GM12865 (cell line): ENCODE data around the gene SH2D5.
"Not testable (repeated sequence)": the region's sequence is repeated elsewhere in the genome, so short reads cannot be mapped to it uniquely, and the experiment has no call there.

ENCODE experiments used
- DNase-seq: peaks from one replicate; pipeline ENCODE4 v3.0.0; 2010; ENCODE audit warnings: low read depth
- H3K4me3 ChIP-seq: 2 replicates; pipeline ENCODE4 v1.5.1; 2011; ENCODE audit warnings: mild to moderate bottlenecking, low read depth, low read length, control low read depth
- TF ChIP-seq, protein P1 (sequence below): IDR thresholded peaks from 2 replicates; pipeline ENCODE4 v1.5.1; 2011; ENCODE audit warnings: low read length, control low read depth, low read depth, inconsistent platforms; ENCODE audit not compliant: insufficient read depth; ENCODE audit errors: missing control alignments

Gene SH2D5

DNA sequence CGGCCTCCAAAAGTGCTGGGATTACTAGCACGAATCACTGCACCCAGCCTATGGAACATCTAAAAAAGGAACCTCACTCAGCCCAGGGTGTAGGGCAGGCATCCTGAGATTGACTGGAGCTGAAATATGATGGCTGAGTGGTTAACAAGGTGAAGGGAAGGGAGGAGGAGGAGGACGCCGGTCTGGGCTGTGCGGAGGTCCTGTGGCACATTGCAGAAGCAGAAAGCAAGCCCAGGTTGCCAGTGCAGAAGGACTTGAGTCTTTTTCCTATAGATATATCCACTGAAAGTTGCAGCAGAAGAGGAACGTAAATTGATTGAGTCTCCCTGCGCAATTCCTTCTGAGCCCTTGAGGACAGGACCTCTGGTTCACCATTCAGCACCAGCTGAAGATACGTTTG lies 13.2 kb downstream of the SH2D5 start:
- DNase-seq: no peak
- H3K4me3 ChIP-seq: no peak overlapping the region
- TF ChIP-seq, protein P1, sequence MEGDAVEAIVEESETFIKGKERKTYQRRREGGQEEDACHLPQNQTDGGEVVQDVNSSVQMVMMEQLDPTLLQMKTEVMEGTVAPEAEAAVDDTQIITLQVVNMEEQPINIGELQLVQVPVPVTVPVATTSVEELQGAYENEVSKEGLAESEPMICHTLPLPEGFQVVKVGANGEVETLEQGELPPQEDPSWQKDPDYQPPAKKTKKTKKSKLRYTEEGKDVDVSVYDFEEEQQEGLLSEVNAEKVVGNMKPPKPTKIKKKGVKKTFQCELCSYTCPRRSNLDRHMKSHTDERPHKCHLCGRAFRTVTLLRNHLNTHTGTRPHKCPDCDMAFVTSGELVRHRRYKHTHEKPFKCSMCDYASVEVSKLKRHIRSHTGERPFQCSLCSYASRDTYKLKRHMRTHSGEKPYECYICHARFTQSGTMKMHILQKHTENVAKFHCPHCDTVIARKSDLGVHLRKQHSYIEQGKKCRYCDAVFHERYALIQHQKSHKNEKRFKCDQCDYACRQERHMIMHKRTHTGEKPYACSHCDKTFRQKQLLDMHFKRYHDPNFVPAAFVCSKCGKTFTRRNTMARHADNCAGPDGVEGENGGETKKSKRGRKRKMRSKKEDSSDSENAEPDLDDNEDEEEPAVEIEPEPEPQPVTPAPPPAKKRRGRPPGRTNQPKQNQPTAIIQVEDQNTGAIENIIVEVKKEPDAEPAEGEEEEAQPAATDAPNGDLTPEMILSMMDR: no peak

DNA sequence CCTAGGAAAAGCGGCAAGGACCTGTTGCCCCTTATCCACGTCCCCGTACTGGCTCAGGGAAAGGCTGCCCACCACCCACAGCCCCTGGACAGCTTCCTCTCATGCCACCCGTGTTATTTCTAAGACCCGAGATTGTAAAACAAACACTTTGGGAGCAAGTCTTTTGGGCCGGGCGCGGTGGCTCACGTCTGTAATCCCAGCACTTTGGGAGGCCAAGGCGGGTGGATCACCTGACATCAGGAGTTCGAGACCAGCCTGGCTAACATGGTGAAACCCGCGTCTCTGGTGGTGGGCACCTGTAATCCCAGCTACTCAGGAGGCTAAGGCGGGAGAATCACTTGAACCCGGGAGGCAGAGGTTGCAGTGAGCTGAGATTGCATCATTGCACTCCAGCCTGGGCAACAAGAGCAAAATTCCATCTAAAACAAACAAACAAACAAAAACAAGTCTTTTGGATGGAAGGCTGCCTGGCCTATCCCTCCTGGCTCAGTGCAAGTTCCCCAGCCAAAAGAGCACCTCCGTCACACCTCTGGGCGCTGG lies 14.1 kb downstream of the SH2D5 start:
- DNase-seq, H3K4me3 ChIP-seq: not testable (repeated sequence)

DNA sequence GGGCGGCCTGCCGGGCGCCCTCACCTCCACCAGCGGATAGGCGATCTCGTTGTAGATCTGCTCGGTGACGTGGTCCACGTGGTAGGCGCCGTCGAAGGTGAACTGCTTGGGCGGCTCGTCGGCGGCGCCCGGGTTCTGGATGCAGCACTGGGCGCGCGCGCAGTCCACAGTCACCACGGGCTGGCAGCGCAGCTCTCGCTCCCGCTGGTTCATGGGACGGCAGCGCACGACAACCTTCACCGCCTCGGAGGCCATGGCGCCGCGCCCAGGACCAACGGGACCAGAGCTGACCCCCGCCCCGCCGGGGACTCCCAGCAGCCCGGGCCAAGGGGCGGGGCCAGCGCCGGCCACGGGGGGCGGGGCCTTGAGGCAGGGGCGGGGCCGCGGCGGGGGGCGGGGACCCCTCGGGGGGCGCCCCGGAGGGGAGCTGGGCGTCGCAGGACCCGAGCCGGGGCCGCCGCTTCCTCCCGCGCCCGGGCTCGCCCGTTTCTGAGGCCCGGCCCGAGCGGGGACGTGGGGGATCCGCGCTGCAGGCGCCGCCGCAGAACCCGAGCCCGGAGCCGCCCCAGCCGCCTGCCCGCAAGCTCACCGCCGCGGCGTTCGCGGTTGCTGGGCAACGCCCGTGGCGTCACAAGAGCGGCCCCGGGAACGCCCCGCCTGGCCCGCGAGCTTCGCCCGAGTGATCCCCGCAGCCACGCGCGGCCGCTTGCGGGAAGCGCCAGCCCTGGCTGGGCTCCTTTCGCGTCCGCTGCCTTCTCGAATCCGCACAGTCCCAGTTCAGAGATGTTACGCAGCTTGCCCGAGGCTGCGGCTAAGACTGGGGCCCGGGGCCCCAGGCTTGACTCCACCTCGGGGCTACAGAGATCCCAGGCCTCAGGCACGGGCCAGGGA lies 14.8 kb downstream of the SH2D5 start, which contains the start of gene KIF17:
TSS of gene KIF17 (minus strand) at position 556 of the 891 bp plus-strand sequence. CDS start at position 255, 301 bp downstream.
- peak; percentile 65 for DNase-seq
- TF ChIP-seq, protein P1: no peak
- H3K4me3 ChIP-seq: no peak within 1 kb of the TSS; the same call in 1 of the 2 replicates

DNA sequence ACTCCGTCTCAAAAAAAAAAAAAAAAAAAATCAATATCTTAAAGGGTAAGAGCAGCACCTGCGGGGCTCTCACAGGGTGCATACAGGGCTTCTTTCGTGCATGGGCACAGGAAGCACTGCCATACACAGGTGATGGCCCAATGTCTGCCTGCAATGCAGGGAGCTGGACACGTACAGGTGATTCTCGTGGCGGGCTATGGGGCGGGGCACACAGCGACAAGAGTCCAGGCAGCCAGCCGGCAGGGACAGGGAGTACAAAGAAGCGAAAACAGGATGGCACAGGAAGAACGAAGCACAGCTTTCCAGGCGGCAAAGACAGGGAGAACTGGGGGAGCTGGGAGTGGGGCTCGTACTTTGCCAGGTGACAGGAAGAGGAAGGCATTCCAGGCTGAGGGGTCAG lies 16.3 kb downstream of the SH2D5 start:
- no peak overlapping the region for H3K4me3 ChIP-seq
- TF ChIP-seq, protein P1: no peak
- no peak for DNase-seq

DNA sequence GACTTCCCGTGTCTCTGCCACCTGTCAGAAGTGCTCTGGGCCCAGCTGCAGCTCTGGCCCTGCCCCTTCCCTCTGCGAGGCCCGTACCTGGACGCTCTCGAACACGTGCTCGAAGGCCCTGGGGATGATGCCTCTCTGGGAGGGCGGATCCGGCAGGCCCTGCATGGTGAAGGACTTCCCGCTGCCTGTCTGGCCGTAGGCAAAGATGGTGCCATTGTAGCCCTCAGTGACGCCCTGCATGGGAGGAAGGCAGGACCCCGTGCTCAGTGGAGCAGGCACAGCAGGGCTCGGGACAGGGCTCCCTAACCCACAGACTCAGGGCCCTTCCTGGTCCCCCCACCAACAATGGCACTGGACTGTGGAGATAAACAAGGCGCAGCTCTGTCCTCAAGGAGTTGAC lies 17.1 kb downstream of the SH2D5 start:
- H3K4me3 ChIP-seq: no peak overlapping the region
- no peak for DNase-seq
- TF ChIP-seq, protein P1: no peak

DNA sequence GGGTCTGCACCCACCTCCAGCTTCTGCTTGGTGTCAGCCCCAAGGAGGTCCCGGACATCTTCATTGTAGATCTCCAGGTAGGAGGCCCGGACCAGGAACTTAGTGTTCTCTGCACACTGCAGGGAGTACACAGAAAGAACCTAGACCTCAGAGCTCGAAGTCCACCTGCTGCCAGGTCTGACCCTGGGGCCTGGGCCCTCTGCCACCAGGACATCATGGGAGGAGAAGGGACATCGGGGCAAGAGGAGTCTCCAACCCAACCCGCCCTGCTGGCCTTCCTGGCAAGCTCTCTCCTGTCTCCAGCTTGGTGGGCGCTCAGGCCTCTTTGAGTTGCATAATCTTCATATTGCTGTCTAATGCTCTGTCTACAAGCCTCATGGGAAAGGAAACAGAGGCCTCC lies 19.1 kb downstream of the SH2D5 start:
- no peak for DNase-seq
- H3K4me3 ChIP-seq: no peak overlapping the region
- TF ChIP-seq, protein P1: no peak

DNA sequence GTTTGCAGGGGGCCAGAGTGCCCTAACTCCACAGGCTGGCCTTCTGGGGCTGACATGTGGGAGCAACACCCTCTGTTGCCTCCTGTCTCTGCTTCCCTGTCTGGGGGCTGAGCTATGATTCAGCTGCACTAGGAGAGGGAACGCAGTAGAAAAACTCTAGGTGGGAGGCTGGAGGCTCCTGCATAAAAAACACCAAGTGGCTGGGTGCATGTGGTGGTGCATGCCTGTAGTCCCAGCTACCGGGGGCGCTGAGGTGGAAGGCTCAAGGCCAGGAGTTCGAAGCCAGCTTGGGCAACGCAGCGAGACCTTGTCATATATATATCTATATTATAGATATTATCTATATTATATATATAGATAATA lies 20.3 kb downstream of the SH2D5 start:
- H3K4me3 ChIP-seq: no peak overlapping the region
- TF ChIP-seq, protein P1: no peak
- DNase-seq: no peak
